GM12878 (cell line): ENCODE data around the gene PROSER2. TPM values are rescaled to one million over a fixed set of nuclear protein-coding genes. Genes with fewer than 3 reads are reported as not detected.

Source experiments
- ATAC-seq: fragments of 200-7000 bp; cut with Tn5 transposase; 3 replicates; pipeline ENCODE4 v1.9.1; 2020; ENCODE audit warnings: mild to moderate bottlenecking, moderate library complexity
- BruUV-seq: library from RNA; stranded (reverse); fragments of 400-500 nt; replicated peaks from 2 replicates; lab custom pipeline; 2021; lab: Mats Ljungman, UMichigan
- CTCF ChIA-PET: fragments of 300-600 bp; sonication (Branson Sonifier 250); formaldehyde crosslinking; extraction: SDS; loops from one replicate; lab custom pipeline; 2021; ENCODE audit warnings: inconsistent platforms; lab: Yijun Ruan, JAX
- POLR2A ChIA-PET: fragments of 350-600 bp; formaldehyde crosslinking; extraction: SDS; loops from one replicate; lab custom pipeline; 2021; ENCODE audit warnings: inconsistent platforms; lab: Charles Lee
- RAD21 ChIA-PET: fragments of 300-600 bp; sonication (Branson Sonifier 250); formaldehyde crosslinking; loops from one replicate; lab custom pipeline; 2023; ENCODE audit warnings: antibody characterized with exemption; ENCODE audit not compliant: unreplicated experiment; lab: Charles Lee
- SMC1A ChIA-PET: fragments of 300-600 bp; sonication (Branson Sonifier 250); formaldehyde crosslinking; loops from one replicate; lab custom pipeline; 2023; ENCODE audit not compliant: unreplicated experiment, uncharacterized antibody; lab: Charles Lee
- DNase-seq: peaks from one replicate; pipeline ENCODE4 v3.0.0-alpha.2; 2011; ENCODE audit warnings: low read depth, low spot score
- FAIRE-seq: peaks from 3 replicates; lab custom pipeline; 2011; peaks lifted over from hg19 to GRCh38; lab: Jason Lieb, UNC
- H2AFZ ChIP-seq: 2 replicates; pipeline ENCODE4 v1.6.0; 2011; ENCODE audit warnings: low read depth, low read length, control low read depth; ENCODE audit not compliant: control insufficient read depth
- H3K27ac ChIP-seq: 2 replicates; pipeline ENCODE4 v1.5.1; 2011; ENCODE audit warnings: control low read depth; ENCODE audit not compliant: control insufficient read depth, insufficient read depth
- H3K27me3 ChIP-seq, 2 experiments: replicated peaks in 1 of 2; 2 replicates each; pipeline versions ENCODE4 v1.6.0 to v1.6.1; 2011; ENCODE audit warnings: low read length in 1 of 2; ENCODE audit not compliant: control insufficient read depth in 2 of 2, insufficient read depth in 2 of 2
- H3K36me3 ChIP-seq, 2 experiments: 2 replicates each; pipeline ENCODE4 v1.5.1; 2011; ENCODE audit warnings: low read length in 1 of 2; ENCODE audit not compliant: control insufficient read depth in 2 of 2, insufficient read depth in 2 of 2
- H3K4me1 ChIP-seq: 2 replicates; pipeline ENCODE4 v1.6.1; 2011; ENCODE audit warnings: mild to moderate bottlenecking, low read length, moderate library complexity, mixed read lengths; ENCODE audit not compliant: control insufficient read depth, insufficient read depth
- H3K4me2 ChIP-seq: 2 replicates; pipeline ENCODE4 v1.6.0; 2011; ENCODE audit warnings: control low read depth; ENCODE audit not compliant: control insufficient read depth, insufficient read depth
- H3K4me3 ChIP-seq: fragments of 200-600 bp; sonication (generic); 2 replicates; pipeline ENCODE4 v1.5.1; 2016
- H3K79me2 ChIP-seq: 2 replicates; pipeline ENCODE4 v1.6.0; 2011; ENCODE audit warnings: low read length; ENCODE audit not compliant: control insufficient read depth, insufficient read depth
- H3K9ac ChIP-seq: 2 replicates; pipeline ENCODE4 v1.8.0; 2011; ENCODE audit warnings: low read length, control low read depth, mixed read lengths; ENCODE audit not compliant: control insufficient read depth, insufficient read depth
- H3K9me3 ChIP-seq: replicated peaks from 3 replicates; pipeline ENCODE4 v1.5.1; 2011; ENCODE audit warnings: mild to moderate bottlenecking, low read length; ENCODE audit not compliant: control insufficient read depth, insufficient read depth
- H4K20me1 ChIP-seq: 2 replicates; pipeline ENCODE4 v1.6.0; 2011; ENCODE audit not compliant: control insufficient read depth, insufficient read depth
- GABPA ChIP-seq: IDR thresholded peaks from 2 replicates; pipeline ENCODE4 v1.6.1; 2014; ENCODE audit warnings: antibody characterized with exemption, low read depth, mild to moderate bottlenecking, inconsistent platforms
- POU2F2 ChIP-seq: IDR thresholded peaks from 3 replicates; pipeline ENCODE4 v1.6.1; 2011; ENCODE audit warnings: low read depth, mild to moderate bottlenecking, low read length, borderline replicate concordance
- SPI1 ChIP-seq: IDR thresholded peaks from 2 replicates; pipeline ENCODE4 v1.6.1; 2011; ENCODE audit warnings: low read depth, mild to moderate bottlenecking, low read length, moderate library complexity, borderline replicate concordance; ENCODE audit not compliant: insufficient read depth
- SUZ12 ChIP-seq: fragments of 200-600 bp; sonication (generic); IDR thresholded peaks from one replicate; pipeline ENCODE4 v1.6.1; 2018; ENCODE audit warnings: antibody characterized with exemption, mild to moderate bottlenecking; ENCODE audit not compliant: unreplicated experiment
- ZZZ3 ChIP-seq: IDR thresholded peaks from 2 replicates; pipeline ENCODE4 v1.6.1; 2011; ENCODE audit warnings: low read depth; ENCODE audit not compliant: control insufficient read depth, insufficient read length
- WGBS: methylation state at CpG from one replicate; pipeline ENCODE4 v1.1.6; 2016; ENCODE audit warnings: low lambda C conversion rate; ENCODE audit not compliant: insufficient replicate concordance, insufficient coverage; ENCODE audit errors: missing lambda C conversion rate; 5-methylcytosine and 5-hydroxymethylcytosine counted together
- in situ Hi-C: fragments of 300-500 bp; cut with MboI; formaldehyde crosslinking; loops from 9 replicates; pipeline ENCODE4 v1.14.3; 2018; ENCODE audit warnings: mixed read lengths
- intact Hi-C: fragments of 100-400 bp; cut with micrococcal nuclease; formaldehyde crosslinking; loops from one replicate; pipeline ENCODE4 v1.14.2; 2022; ENCODE audit not compliant: unreplicated experiment
- polyA plus RNA-seq, 11 experiments: library from polyadenylated mRNA; depleted of rRNA in 4 of 11; unstranded in 6 of 11; stranded (reverse) in 5 of 11; fragments of >200 nt; fragmentation: Nextera tagmentation in 4 of 11; fragmentation: Illumina TruSeq in 1 of 11; extraction: Ambion mirVana in 4 of 11; extraction: Trizol in 1 of 11; gene quantifications; 1 replicate in 1 of 11; 2 replicates in 10 of 11; pipeline versions ENCODE4 v1.2.1 to v1.2.3, GENCODE V29; 2011 to 2016; ENCODE audit warnings: inconsistent platforms in 2 of 11, missing spikeins in 2 of 11, low read depth in 1 of 11
- total RNA-seq, 4 experiments: library from RNA; depleted of rRNA in 3 of 4; stranded (reverse); fragments of >200 nt in 3 of 4; fragmentation: Illumina TruSeq in 1 of 4; extraction: Trizol in 1 of 4; gene quantifications; 2 replicates each; pipeline versions ENCODE4 v1.2.1 to v1.2.3, GENCODE V29; 2013 to 2021
- TF ChIP-seq, protein P1 (sequence below): fragments of 450-650 bp; IDR thresholded peaks from 2 replicates; pipeline ENCODE4 v1.6.1; 2017; ENCODE audit warnings: mild to moderate bottlenecking, moderate library complexity

The PROSER2 gene
- total and polyA plus RNA-seq, 10 of the 15 experiments (the other 5 are each of a cell fraction or from before 2014, with no cell fraction given) = 0.04 to 0.25 (median 0.07) TPM; not detected in 6

DNA sequence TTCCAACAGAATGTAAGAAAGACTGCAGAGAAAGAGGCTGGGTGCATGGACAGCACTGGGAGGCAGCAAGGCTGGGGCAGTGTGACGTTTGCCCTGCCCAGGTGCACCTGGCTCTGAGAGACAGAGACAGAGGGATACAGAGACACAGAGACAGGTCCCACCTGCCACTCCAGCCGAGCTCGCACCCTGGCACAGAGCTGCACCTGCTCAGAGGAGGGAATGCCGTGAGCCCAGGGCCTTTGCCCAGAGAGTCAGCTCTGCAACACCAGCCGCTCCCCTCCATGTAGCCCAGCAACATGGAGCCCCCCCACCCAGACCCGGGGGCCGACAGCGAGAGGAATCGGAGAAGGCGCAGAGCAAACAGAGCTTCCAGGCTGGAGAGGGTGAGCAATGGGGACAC is 35.3 kb upstream of the PROSER2 start:
- H3K9me3 ChIP-seq = no peaks in the 10 kb centered on the region
- H3K4me1 ChIP-seq = no peaks in the 10 kb centered on the region
- H3K4me3 ChIP-seq = no peak overlapping the region
- in situ Hi-C loops (no loop called here), intact Hi-C loops (no loop called here)
- H3K79me2 ChIP-seq = no peaks in the 10 kb centered on the region
- FAIRE-seq (no peak), DNase-seq (no peak), ATAC-seq (no peak)
- WGBS = 45% methylated on average over 10 of the region's 10 CpGs
- no peaks in the 10 kb centered on the region; a peak in 2 of 4 replicates for H3K27me3 ChIP-seq
- TF ChIP-seq SPI1 (no peak), SUZ12 (no peak), ZZZ3 (no peak), GABPA (no peak), POU2F2 (no peak)
- TF ChIP-seq, protein P1, sequence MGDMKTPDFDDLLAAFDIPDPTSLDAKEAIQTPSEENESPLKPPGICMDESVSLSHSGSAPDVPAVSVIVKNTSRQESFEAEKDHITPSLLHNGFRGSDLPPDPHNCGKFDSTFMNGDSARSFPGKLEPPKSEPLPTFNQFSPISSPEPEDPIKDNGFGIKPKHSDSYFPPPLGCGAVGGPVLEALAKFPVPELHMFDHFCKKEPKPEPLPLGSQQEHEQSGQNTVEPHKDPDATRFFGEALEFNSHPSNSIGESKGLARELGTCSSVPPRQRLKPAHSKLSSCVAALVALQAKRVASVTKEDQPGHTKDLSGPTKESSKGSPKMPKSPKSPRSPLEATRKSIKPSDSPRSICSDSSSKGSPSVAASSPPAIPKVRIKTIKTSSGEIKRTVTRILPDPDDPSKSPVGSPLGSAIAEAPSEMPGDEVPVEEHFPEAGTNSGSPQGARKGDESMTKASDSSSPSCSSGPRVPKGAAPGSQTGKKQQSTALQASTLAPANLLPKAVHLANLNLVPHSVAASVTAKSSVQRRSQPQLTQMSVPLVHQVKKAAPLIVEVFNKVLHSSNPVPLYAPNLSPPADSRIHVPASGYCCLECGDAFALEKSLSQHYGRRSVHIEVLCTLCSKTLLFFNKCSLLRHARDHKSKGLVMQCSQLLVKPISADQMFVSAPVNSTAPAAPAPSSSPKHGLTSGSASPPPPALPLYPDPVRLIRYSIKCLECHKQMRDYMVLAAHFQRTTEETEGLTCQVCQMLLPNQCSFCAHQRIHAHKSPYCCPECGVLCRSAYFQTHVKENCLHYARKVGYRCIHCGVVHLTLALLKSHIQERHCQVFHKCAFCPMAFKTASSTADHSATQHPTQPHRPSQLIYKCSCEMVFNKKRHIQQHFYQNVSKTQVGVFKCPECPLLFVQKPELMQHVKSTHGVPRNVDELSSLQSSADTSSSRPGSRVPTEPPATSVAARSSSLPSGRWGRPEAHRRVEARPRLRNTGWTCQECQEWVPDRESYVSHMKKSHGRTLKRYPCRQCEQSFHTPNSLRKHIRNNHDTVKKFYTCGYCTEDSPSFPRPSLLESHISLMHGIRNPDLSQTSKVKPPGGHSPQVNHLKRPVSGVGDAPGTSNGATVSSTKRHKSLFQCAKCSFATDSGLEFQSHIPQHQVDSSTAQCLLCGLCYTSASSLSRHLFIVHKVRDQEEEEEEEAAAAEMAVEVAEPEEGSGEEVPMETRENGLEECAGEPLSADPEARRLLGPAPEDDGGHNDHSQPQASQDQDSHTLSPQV = no peak
- CTCF ChIA-PET = interaction anchor here (0.6 to 1.8 kb wide), 2 partner anchors 32 to 1318 kb away, joined by 3 to 5 read pairs; no protein-coding TSS in a partner anchor
- no peak overlapping the region for H3K9ac ChIP-seq
- no peak overlapping the region for H3K27ac ChIP-seq
- POLR2A ChIA-PET = no interaction called here
- H3K4me2 ChIP-seq = no peak overlapping the region
- SMC1A ChIA-PET = interaction anchor here (1.2 kb wide), 1 partner anchor 34 kb away, joined by 3 read pairs; no protein-coding TSS in a partner anchor
- H3K36me3 ChIP-seq = no peaks in the 10 kb centered on the region
- H2AFZ ChIP-seq = no peak overlapping the region
- RAD21 ChIA-PET = no interaction called here
- no peaks in the 10 kb centered on the region for H4K20me1 ChIP-seq
- BruUV-seq = no TSS peak
